ENCODE results near the gene FBXO36. TPM values are rescaled to one million over a fixed set of nuclear protein-coding genes. Genes with fewer than 3 reads are reported as not detected.

FBXO36 gene
- total RNA-seq, 4 donors from 2014 or later, result 0.79 to 2.7 (median 1.3) TPM

DNA sequence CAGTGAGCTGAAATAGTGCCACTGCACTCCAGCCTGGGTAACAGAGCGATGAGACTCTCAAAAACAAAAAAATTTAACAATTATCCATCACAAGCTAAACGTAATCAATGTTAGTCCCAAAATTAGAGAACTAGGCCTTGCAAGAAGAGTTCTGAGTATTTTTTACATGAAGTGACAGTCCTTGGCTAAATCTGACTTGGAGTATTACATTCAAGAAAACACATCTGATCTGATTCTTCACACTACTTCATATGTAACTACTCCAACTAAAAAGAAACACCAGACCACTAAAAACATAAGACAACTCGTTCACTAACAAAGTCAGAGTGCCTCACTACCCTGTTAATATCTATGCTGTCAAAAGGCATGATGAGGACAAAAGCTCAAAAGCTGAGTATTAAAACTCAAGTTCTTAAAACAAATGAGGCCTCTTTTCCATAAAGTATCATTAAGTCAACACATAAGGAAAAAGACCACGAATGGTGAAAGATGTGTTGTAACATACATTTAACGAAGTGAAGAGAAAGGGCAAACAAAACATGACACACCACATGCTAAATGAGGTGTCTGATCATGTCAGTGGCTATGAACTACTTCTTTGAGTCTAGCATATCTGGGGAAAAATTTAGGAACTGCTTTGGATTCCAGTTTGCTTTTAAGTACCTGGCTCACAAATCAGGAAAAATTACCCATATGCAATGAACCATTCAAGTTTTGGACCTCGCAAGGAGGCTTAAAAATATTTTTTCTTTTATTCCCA, 42.9 kb upstream of the FBXO36 start:
- Histone ChIP-seq H3K4me3 (no peak overlapping the region), H3K36me3 (peaks cover 0 to 56% (median 7%) of the 10 kb centered on the region in 3 donors), H3K9me3 (no peaks in the 10 kb centered on the region), H3K27me3 (no peaks in the 10 kb centered on the region), H3K27ac (no peak overlapping the region), H3K4me1 (peaks cover 0 to 12% (median 0%) of the 10 kb centered on the region in 3 donors)
- no peak for DNase-seq
- intact Hi-C loops (cut with DNase I), result no loop called here
- 64 to 68% methylated on average over 6 of the region's 6 CpGs for WGBS, 2 donors
- TF ChIP-seq POLR2A (IDR thresholded peaks at IDR 0.05), result no peak
- TF ChIP-seq, protein P1, sequence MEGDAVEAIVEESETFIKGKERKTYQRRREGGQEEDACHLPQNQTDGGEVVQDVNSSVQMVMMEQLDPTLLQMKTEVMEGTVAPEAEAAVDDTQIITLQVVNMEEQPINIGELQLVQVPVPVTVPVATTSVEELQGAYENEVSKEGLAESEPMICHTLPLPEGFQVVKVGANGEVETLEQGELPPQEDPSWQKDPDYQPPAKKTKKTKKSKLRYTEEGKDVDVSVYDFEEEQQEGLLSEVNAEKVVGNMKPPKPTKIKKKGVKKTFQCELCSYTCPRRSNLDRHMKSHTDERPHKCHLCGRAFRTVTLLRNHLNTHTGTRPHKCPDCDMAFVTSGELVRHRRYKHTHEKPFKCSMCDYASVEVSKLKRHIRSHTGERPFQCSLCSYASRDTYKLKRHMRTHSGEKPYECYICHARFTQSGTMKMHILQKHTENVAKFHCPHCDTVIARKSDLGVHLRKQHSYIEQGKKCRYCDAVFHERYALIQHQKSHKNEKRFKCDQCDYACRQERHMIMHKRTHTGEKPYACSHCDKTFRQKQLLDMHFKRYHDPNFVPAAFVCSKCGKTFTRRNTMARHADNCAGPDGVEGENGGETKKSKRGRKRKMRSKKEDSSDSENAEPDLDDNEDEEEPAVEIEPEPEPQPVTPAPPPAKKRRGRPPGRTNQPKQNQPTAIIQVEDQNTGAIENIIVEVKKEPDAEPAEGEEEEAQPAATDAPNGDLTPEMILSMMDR (IDR thresholded peaks at IDR 0.05), result no peak

DNA sequence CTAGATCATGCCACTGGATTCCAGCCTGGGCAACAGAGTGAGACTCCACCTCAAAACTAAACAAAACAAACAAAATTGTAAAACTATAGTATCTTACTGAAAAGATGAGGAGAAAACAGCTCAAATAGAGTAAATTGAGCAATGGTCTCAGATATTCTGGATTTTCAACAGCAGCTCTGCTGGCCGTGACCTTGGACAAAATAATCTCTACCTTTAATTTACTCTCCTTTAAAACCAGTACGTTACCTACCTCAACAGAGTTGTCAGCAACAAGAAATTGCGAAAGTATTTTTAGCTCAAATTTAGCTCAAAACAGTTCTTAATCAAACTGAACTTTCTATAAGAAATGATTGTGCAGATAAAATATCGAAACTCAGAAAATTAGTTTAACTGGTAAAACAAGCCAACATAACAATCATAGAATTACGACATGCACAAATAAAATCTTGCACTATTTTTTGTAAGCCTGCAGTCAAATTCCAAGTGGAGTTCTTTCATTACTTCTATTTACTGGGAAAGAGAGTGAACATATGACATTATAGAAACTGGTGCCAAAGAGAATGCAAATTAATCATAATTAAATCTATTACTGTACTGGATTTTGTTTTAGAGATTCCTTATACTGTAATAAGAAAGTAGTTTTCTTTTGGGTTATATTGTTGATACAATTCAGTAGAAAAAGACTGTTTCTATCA, 41.3 kb upstream of the FBXO36 start:
- H3K27me3 ChIP-seq, result no peaks in the 10 kb centered on the region
- H3K9me3 ChIP-seq, result no peaks in the 10 kb centered on the region
- TF ChIP-seq, protein P1 (IDR thresholded peaks at IDR 0.05), result no peak
- TF ChIP-seq POLR2A (IDR thresholded peaks at IDR 0.05), result no peak
- no peak overlapping the region for H3K27ac ChIP-seq
- WGBS, 2 donors, result 86 to 91% methylated on average over 5 of the region's 5 CpGs
- peaks cover 0 to 21% (median 0%) of the 10 kb centered on the region in 3 donors for H3K4me1 ChIP-seq
- DNase-seq, result no peak
- peaks cover 0 to 53% (median 7%) of the 10 kb centered on the region in 3 donors for H3K36me3 ChIP-seq
- no peak overlapping the region for H3K4me3 ChIP-seq
- intact Hi-C loops (cut with DNase I), result no loop called here

DNA sequence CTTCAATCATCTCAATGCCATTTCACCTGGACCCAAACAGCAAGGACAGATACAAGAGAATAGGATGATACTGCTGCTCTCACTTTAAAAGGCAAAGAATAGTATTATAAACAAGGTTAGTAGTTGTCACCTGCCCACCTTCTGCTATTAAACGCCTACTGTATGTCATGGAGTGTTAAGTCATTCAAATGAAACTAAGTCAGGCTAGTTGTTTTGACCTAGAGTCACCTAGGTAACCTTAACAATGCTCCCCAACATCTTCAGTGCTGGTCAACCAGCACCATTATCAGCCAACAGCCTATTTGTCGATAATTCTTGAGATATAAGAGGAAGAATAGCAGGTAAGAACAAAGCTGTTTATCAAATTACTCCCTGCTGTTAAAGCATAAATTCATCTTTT, 39.7 kb upstream of the FBXO36 start:
- TF ChIP-seq POLR2A (IDR thresholded peaks at IDR 0.05), result no peak
- TF ChIP-seq, protein P1 (IDR thresholded peaks at IDR 0.05), result no peak
- peaks cover 0 to 41% (median 7%) of the 10 kb centered on the region in 3 donors for H3K36me3 ChIP-seq
- 68 to 72% methylated on average over 2 of the region's 2 CpGs for WGBS, 2 donors
- intact Hi-C loops (cut with DNase I), result no loop called here
- H3K4me3 ChIP-seq, result no peak overlapping the region
- no peak for DNase-seq
- no peaks in the 10 kb centered on the region for H3K9me3 ChIP-seq
- H3K27me3 ChIP-seq, result no peaks in the 10 kb centered on the region
- H3K27ac ChIP-seq, result no peak overlapping the region
- peaks cover 0 to 36% (median 0%) of the 10 kb centered on the region in 3 donors for H3K4me1 ChIP-seq

DNA sequence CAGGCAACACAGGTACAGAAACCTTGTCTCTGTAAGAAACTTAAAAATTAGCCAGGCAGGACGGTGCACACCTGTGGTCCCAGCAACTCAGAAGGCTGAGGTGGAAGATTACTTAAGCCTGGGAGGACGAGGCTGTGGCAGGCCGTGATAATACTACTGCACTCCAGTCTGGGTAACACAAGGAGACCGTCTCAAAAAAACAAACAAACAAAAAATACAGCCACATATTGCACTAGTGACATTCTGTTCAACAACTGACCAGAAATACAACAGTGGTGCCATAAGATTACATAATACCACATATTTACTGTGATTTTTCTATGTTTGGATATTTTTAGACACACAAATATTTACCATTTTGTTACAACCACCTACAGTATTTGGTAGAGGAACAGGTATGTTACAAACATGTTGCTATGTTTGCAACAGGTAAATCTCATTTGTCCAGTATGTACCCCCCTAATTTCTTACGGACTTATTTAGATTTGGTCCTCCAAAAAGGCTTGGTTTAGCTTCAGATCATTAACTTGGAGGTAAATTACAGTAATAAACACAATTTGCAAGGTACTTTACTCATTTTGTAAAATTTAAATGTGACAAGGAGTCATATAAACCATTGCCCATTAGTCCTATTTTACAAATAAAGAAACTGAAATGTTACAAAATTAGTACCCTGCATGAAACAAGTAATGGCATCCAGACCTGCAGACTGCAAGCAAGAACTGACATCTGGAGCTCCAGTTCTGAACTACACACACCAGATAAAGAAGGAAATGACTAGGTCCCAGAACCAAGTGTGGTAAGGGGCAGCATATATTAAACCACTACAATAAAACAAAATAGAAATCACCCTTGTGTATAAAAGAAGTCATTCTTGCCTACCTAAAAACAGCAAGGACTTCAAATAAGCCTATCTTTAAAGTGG, 37.3 kb upstream of the FBXO36 start:
- Histone ChIP-seq H3K27me3 (no peaks in the 10 kb centered on the region), H3K36me3 (peaks cover 0 to 17% (median 0%) of the 10 kb centered on the region in 3 donors), H3K4me3 (no peak overlapping the region), H3K4me1 (peaks cover 0 to 54% (median 0%) of the 10 kb centered on the region in 3 donors), H3K9me3 (no peaks in the 10 kb centered on the region), H3K27ac (no peak overlapping the region)
- WGBS, 2 donors, result 75 to 96% methylated on average over 5 of the region's 5 CpGs
- intact Hi-C loops (cut with DNase I), result no loop called here
- DNase-seq, result no peak
- TF ChIP-seq, protein P1 (IDR thresholded peaks at IDR 0.05), result no peak
- no peak for TF ChIP-seq POLR2A (IDR thresholded peaks at IDR 0.05)

Measured in esophagus squamous epithelium (tissue), 5 donors.